ENCODE results near the gene GSX1.

GRCh38 chr13:27842571-27842970, 50.3 kb downstream of the GSX1 start:
- TF ChIP-seq CTCF (conservative IDR thresholded peaks at IDR 0.05 in 1 of 2, IDR thresholded peaks at IDR 0.05 in 1 of 2; ENCODE audit: low read depth in 1 of 2, low read length in 2 of 2) (no peak), EZH2 (IDR thresholded peaks at IDR 0.05; ENCODE audit: low read length, missing control alignments) (no peak)
